Adipocyte (in vitro differentiated cells): ENCODE measurements around the gene ESX1.

Experiments
- DNase-seq: peaks from one replicate; pipeline ENCODE4 v3.0.0-alpha.2; 2015; ENCODE audit warnings: low read depth
- H3K27me3 ChIP-seq: replicated peaks from 2 replicates; pipeline ENCODE4 v1.7.0; 2013; ENCODE audit warnings: mild to moderate bottlenecking, low read length, moderate library complexity; ENCODE audit not compliant: control insufficient read depth, insufficient read depth
- H3K36me3 ChIP-seq: 2 replicates; pipeline ENCODE4 v1.7.0; 2013; ENCODE audit warnings: low read length, mild to moderate bottlenecking, moderate library complexity; ENCODE audit not compliant: control insufficient read depth, insufficient read depth, severe bottlenecking
- H3K4me1 ChIP-seq: 2 replicates; pipeline ENCODE4 v1.7.0; 2013; ENCODE audit warnings: mild to moderate bottlenecking, low read length, moderate library complexity; ENCODE audit not compliant: control insufficient read depth, insufficient read depth
- H3K4me3 ChIP-seq: 2 replicates; pipeline ENCODE4 v1.7.0; 2013; ENCODE audit warnings: mild to moderate bottlenecking, low read length, moderate library complexity
- H3K9ac ChIP-seq: 2 replicates; pipeline ENCODE4 v1.7.0; 2013; ENCODE audit warnings: mild to moderate bottlenecking, low read length, moderate library complexity
- H3K9me3 ChIP-seq: 2 replicates; pipeline ENCODE4 v1.7.0; 2013; ENCODE audit warnings: mild to moderate bottlenecking, low read length, moderate library complexity; ENCODE audit not compliant: control insufficient read depth

Gene ESX1

DNA sequence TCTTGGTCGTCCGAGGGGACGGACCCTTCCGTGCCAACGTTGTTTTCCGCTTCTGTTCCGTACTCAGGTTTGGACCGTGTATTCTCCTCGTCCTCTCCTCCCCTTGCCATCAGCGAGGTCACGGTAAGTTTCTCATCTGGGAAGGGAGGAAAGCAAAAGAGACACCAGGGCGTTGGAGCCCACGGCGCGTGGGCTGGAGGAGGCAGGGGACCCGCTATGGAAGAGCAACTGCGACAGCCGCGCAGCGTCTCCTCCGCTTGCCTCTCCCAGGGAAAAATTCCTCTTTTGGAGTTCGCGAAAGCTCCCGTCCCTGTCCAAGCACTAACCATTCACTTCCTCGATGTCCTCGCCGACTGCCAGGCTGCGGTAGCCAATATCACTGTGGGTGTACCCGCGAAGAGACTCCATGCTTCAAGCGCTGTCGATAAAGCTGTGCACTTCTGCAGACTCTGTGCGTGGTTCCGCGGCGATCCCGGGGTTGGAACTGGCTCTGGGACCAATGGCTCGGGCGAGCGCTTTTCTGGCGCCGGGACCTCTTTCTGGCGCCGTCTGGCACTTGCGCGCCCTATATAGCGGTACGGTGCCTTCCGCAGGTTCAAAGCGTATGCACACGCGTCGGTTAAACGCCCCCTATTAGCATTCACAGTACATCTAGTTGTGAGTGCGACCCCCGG is at the start of gene ESX1:
TSS of gene ESX1 (minus strand) at position 492 of the 674 bp plus-strand sequence. CDS start at position 408, 84 bp downstream.
- Histone ChIP-seq H3K9me3 (peaks cover 3% of the 10 kb centered on the region), H3K4me3 (peak within 1 kb of the TSS; percentile 42), H3K9ac (no peak within 1 kb of the TSS), H3K4me1 (peaks cover 4% of the 10 kb centered on the region), H3K27me3 (peaks cover 48% of the 10 kb centered on the region), H3K36me3 (no peaks in the 10 kb centered on the region)
- DNase-seq = no peak

DNA sequence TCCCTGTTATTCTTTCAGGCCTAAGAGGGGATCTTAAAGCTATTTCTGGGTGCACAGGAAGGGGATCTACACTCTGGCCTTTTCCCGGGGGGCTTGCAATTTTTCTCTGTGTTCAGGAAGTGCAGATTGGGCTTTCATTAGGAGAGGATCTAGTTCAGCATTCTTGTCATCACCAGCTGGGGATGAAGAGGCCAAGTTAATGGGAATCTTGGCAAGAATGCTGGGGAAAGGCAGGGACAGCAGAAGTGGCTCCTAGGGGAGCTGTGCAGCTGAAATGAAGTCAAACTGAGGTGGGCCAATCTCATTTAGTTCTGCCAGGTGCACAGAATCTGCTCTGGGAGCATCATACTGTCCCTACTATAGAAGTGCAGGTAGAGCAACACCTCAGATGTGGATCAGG is 40.9 kb upstream of the ESX1 start:
- Histone ChIP-seq H3K9ac (no peak overlapping the region), H3K36me3 (no peaks in the 10 kb centered on the region), H3K27me3 (peaks cover 28% of the 10 kb centered on the region), H3K9me3 (peaks cover 8% of the 10 kb centered on the region), H3K4me3 (no peak overlapping the region), H3K4me1 (no peaks in the 10 kb centered on the region)
- DNase-seq = no peak

DNA sequence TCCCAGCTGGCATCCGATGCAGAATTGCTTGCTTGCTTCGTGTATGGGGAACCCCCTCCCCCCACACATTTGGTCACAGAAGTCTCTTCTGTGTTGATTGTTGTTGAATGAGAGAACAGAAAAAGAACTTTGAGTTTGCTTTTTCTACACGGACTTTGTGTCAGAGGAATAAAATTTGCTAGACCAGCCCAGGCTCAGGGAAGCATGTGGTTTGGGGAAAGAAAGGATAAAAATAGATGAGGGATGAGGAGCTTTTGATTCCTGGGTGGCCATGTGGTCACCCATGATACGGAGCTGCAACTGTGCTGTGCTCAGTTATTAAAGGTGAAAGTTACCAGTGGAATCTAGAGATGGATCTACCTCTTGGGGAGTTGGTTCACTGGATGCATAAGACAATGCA is 34.2 kb upstream of the ESX1 start:
- DNase-seq = no peak
- no peaks in the 10 kb centered on the region for H3K9me3 ChIP-seq
- H3K9ac ChIP-seq = no peak overlapping the region
- H3K36me3 ChIP-seq = no peaks in the 10 kb centered on the region
- H3K4me1 ChIP-seq = peaks cover 12% of the 10 kb centered on the region
- peaks cover 32% of the 10 kb centered on the region for H3K27me3 ChIP-seq
- H3K4me3 ChIP-seq = no peak overlapping the region

DNA sequence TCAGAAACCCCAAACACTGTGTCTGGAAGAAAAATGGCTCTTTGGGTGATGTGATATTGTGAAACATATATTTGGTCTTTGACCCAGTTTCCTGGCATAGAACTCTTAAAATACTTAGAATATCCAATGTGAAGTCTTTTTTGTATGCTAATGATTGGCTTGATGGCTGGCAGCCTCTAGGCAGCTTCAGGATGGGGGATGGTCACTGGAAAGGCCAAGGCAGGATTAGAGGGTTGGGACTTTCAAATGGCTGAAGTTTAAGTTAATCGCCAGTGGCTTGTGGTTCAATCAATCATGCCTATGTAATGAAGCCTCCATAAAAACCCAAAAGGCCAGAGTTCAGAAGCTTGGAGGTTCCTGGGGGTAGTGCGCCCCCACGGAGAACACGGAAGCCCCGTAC is 33.5 kb upstream of the ESX1 start:
- H3K27me3 ChIP-seq = peaks cover 32% of the 10 kb centered on the region
- no peak for DNase-seq
- no peak overlapping the region for H3K9ac ChIP-seq

DNA sequence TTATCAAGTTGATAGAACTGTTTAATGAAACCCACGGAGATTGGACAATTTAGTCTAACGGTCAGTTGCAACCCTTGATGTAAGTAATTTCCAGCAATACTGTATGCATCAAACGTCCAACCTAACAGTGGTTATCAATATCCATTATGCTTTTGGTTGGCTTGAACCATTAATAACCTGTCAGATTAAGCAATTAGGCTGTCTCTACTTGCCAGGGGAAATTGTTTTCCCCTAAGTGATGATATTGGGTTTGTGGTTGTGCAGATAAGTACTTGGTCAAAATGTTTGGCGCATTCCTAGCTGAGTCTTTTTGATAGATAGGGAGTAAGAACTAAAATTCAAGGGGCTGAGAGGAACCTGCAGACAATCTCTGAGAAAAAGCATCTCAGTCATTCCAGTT is 30.5 kb upstream of the ESX1 start:
- Histone ChIP-seq H3K27me3 (peaks cover 32% of the 10 kb centered on the region), H3K36me3 (no peaks in the 10 kb centered on the region)

More for the DNA sequence above, 33.5 kb upstream of the ESX1 start:
- Histone ChIP-seq H3K4me1 (peaks cover 12% of the 10 kb centered on the region), H3K9me3 (no peaks in the 10 kb centered on the region), H3K36me3 (no peaks in the 10 kb centered on the region), H3K4me3 (no peak overlapping the region)

DNA sequence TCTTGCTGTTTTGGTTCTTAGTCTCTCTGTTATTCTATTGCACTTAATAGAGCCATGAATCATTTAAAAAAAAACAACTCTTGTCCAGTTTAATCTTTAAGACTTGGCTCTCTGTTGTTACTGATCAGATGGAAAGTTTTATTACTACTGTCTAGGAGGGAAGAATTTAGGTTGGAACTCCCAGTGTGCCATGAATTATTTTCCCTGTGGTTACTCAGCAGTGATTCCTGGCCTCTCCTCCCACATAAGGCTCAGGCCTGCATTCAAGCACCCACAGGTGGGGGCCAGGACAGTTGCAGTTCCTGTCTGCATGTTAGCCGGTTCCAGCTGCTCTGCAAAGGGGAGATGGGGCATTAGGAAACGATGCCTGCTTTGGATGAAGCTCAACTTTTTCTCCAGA is 29.8 kb upstream of the ESX1 start:
- Histone ChIP-seq H3K36me3 (no peaks in the 10 kb centered on the region), H3K9me3 (peaks cover 2% of the 10 kb centered on the region), H3K9ac (no peak overlapping the region), H3K27me3 (peaks cover 35% of the 10 kb centered on the region), H3K4me3 (no peak overlapping the region), H3K4me1 (peaks cover 16% of the 10 kb centered on the region)
- no peak for DNase-seq

More for the DNA sequence above, 30.5 kb upstream of the ESX1 start:
- Histone ChIP-seq H3K4me3 (no peak overlapping the region), H3K9ac (no peak overlapping the region), H3K4me1 (peaks cover 16% of the 10 kb centered on the region), H3K9me3 (peaks cover 2% of the 10 kb centered on the region)
- no peak for DNase-seq

DNA sequence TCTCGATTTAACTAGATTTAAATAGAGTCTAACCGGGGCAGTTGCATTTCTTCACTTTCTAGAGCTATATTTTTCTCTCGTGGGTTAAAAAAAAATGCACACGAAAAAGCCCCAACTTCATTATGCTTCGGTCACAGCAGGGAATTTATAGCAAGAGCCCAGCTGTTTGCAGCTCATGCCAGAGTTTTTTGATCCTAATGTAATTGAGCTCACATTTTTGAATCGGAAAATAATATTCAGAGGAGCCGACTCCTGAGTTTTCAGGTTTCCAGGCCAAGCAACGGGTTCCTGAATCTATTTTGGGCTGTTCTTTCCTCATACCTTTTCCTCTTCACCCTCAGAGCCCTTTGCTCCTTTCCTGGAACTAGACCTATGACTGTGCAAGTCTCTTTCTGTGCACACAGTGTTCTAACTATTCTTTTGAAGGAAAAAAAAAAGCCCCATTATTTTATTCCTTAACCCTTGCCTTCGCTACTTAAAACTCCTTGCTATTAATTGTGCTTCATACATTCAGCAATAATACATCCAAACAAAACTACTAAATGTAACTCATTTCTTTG is 27.5 kb upstream of the ESX1 start:
- peaks cover 2% of the 10 kb centered on the region for H3K9me3 ChIP-seq
- no peak overlapping the region for H3K9ac ChIP-seq
- H3K4me3 ChIP-seq = no peak overlapping the region
- DNase-seq = no peak
- H3K4me1 ChIP-seq = peaks cover 4% of the 10 kb centered on the region
- peaks cover 37% of the 10 kb centered on the region for H3K27me3 ChIP-seq
- no peaks in the 10 kb centered on the region for H3K36me3 ChIP-seq

DNA sequence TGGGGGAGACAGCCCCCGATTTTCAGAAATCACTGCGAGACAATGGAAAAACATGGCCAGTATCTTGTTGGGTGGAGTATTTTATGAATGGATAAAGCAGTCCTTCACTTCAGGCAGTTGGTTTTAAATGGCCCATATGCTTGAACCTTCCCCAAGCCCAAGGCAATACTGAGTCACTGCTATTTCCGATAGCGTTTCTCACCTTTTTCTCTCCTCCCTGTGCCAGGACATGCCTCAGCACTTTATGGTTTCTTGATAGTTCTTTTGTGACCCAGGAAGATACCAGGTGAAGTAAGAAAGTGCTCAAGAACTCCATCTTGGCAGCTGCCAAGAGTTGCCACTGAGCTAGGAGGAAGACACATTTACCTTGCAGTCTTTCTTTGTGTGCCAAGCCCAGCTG is 26.8 kb upstream of the ESX1 start:
- Histone ChIP-seq H3K4me1 (peaks cover 4% of the 10 kb centered on the region), H3K9me3 (peaks cover 2% of the 10 kb centered on the region), H3K9ac (no peak overlapping the region), H3K27me3 (peaks cover 35% of the 10 kb centered on the region), H3K36me3 (no peaks in the 10 kb centered on the region), H3K4me3 (no peak overlapping the region)
- no peak for DNase-seq

DNA sequence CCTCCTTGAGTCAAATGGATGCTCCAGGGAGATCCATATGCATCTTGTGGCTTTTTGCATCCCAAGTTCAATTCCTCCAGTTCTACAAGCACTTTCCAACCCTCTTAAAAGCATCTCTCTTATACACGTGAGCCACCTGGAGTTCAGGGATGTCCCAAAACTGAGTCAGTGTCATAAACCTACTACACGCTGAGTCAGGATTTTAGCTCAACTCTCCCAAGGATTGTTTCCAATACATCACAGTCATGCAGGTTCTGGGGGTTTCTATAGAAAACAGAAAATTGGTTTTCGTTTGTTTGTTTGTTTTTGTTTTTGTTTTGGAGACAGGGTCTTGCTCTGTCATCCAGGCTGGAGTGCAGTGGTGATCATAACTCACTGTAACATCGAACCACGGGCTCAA is 25.9 kb upstream of the ESX1 start:
- no peak for DNase-seq
- no peak overlapping the region for H3K9ac ChIP-seq
- peaks cover 2% of the 10 kb centered on the region for H3K9me3 ChIP-seq
- H3K4me1 ChIP-seq = peaks cover 4% of the 10 kb centered on the region
- H3K36me3 ChIP-seq = no peaks in the 10 kb centered on the region
- H3K4me3 ChIP-seq = no peak overlapping the region
- peaks cover 32% of the 10 kb centered on the region for H3K27me3 ChIP-seq

DNA sequence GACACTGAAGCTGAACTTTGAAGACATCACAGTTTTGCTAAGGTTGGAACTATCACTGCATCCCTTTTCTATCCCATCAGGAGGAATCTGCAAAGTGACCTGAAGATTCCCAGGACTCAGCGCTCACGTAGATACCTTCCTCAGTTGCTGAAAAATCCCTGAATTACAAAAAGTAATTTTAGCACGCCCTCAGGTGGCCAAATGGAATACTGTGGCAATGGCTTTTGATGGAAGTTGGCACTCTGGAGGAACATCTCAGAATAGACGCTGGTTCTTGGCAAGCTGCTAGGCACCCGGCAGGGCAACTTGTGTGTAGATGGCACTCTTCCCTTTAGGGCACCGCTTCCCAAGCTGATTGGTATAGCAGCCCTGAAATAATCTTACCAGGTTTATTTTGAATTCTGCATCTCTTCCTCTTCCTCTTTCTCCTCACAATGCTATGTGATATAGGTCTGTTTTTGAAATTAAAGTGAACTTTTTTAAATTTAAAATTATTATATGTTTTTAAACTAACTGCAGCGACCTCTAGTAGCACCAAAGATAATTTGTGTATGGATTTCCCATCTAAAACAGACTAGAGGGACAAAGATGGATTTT is 16.3 kb upstream of the ESX1 start:
- Histone ChIP-seq H3K36me3 (no peaks in the 10 kb centered on the region), H3K9ac (no peak overlapping the region), H3K27me3 (peaks cover 31% of the 10 kb centered on the region), H3K4me1 (no peaks in the 10 kb centered on the region), H3K4me3 (peak overlapping the region; percentile 73), H3K9me3 (no peaks in the 10 kb centered on the region)
- peak; percentile 64 for DNase-seq

DNA sequence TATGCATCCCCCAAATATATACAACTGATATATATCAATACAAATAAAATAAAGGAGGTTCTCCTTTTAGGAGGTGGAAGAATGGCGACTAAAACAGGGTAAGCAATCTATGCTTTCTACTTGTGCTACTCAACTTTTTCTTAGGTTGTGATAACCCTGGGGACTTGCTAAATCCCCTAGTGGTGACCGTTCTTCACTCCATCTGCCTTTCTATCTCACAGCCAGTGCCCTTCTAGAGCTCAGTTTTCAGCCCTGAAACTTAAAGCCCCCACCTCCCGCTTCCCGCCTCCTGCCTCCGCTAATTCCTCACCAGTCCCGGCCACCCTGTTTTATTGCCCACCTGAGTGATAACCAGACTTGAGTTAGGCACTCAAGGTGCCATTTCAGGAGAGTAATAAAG is 15.5 kb upstream of the ESX1 start:
- H3K36me3 ChIP-seq = no peaks in the 10 kb centered on the region
- no peaks in the 10 kb centered on the region for H3K4me1 ChIP-seq
- no peak overlapping the region for H3K9ac ChIP-seq
- H3K4me3 ChIP-seq = no peak overlapping the region
- DNase-seq = no peak
- H3K27me3 ChIP-seq = peaks cover 31% of the 10 kb centered on the region
- no peaks in the 10 kb centered on the region for H3K9me3 ChIP-seq
